ENCODE data around the gene PACRG. TPM values are rescaled to one million over a fixed set of nuclear protein-coding genes. Genes with fewer than 3 reads are reported as not detected.

PACRG gene
- polyA plus RNA-seq, 1 donor from 2014 or later, result 16.6 TPM

DNA sequence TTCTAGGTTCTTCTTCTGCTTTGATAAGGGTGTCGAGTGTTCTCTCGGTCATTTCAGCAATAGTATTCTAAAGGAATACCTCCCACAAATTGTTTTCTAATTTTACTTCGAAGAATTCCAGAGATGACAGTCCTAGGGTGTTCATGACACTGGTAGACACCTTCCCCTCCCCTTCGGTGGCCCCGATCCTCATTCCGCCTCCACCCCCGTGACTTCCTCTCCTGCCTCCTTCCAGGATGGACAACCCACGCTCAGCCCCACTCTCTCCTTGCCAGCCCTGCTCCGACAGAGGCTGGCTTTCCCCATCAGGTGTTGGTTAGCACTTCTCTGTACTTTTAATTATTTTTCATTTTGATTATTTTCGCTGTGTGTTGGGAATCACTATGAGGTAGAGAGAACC lies 431.9 kb downstream of the PACRG start:
- no peak overlapping the region for H3K4me2 ChIP-seq (ENCODE audit: low read length)
- no peaks in the 10 kb centered on the region for H4K20me1 ChIP-seq (ENCODE audit: insufficient read depth)
- TF ChIP-seq, protein P1, sequence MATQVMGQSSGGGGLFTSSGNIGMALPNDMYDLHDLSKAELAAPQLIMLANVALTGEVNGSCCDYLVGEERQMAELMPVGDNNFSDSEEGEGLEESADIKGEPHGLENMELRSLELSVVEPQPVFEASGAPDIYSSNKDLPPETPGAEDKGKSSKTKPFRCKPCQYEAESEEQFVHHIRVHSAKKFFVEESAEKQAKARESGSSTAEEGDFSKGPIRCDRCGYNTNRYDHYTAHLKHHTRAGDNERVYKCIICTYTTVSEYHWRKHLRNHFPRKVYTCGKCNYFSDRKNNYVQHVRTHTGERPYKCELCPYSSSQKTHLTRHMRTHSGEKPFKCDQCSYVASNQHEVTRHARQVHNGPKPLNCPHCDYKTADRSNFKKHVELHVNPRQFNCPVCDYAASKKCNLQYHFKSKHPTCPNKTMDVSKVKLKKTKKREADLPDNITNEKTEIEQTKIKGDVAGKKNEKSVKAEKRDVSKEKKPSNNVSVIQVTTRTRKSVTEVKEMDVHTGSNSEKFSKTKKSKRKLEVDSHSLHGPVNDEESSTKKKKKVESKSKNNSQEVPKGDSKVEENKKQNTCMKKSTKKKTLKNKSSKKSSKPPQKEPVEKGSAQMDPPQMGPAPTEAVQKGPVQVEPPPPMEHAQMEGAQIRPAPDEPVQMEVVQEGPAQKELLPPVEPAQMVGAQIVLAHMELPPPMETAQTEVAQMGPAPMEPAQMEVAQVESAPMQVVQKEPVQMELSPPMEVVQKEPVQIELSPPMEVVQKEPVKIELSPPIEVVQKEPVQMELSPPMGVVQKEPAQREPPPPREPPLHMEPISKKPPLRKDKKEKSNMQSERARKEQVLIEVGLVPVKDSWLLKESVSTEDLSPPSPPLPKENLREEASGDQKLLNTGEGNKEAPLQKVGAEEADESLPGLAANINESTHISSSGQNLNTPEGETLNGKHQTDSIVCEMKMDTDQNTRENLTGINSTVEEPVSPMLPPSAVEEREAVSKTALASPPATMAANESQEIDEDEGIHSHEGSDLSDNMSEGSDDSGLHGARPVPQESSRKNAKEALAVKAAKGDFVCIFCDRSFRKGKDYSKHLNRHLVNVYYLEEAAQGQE (IDR thresholded peaks at IDR 0.05; ENCODE audit: borderline replicate concordance), result no peak
- TF ChIP-seq SMC3 (conservative IDR thresholded peaks at IDR 0.05; ENCODE audit: poor library complexity), result no peak
- TF ChIP-seq EP300 (conservative IDR thresholded peaks at IDR 0.05; ENCODE audit: poor library complexity, severe bottlenecking), result no peak
- no peaks in the 10 kb centered on the region for H3K79me2 ChIP-seq (replicated peaks; ENCODE audit: insufficient read depth, low read length)
- H3K27ac ChIP-seq (ENCODE audit: low read length), result no peak overlapping the region
- H3K4me3 ChIP-seq (ENCODE audit: low read length), result no peak overlapping the region
- H3F3A ChIP-seq (ENCODE audit: insufficient read depth, low read length, poor library complexity, severe bottlenecking), result no peaks in the 10 kb centered on the region
- no peak overlapping the region for H3K9ac ChIP-seq (ENCODE audit: low read length)
- H3K36me3 ChIP-seq (ENCODE audit: insufficient read depth, low read length), result no peaks in the 10 kb centered on the region
- H3K27me3 ChIP-seq (ENCODE audit: insufficient read depth, low read depth, low read length), result no peaks in the 10 kb centered on the region
- no peaks in the 10 kb centered on the region for H3K9me3 ChIP-seq (ENCODE audit: low read length)
- H2AFZ ChIP-seq (ENCODE audit: low read depth, low read length), result no peak overlapping the region
- H3K9me2 ChIP-seq (ENCODE audit: insufficient read depth, low read length), result no peaks in the 10 kb centered on the region

DNA sequence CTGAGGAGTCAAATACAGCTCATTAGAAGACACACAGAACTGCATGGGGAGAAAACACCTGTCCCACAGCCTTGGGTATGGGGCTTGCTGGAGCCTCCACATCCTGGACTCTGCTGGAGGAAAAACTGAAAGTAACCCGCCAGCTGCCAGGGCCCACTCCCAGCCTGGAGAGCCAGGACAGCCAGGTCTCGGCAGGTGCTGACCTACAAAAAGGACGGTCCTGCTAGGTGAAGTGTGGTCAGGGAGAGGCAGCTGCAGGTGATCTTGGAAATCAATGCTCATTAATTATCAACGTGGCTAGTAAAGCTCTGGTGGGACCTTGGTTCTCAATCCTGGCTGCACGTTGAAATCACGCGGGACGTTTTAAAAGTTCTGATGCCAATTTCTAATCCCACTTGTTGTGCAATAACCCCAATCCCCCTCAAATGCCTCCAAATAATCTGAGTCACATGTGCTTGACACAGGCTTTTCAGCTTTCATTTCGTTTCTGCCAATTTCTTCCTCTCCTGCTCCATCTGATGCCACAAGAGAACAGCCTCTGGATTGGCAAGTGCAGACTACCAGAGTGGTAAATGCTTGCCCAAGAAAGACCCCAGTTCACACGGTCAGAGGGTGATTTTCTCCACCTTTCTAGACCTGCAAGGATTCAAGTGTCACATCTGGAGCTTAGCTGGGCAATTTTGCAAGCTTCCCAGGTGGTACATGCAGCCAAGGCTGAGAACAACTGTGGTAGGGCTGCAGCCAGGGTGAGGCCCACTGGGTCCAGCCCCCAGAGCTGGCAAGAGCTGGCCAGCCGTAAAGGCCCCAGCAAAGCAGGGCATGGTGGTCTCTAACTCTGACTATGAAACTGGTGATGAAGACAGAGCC lies 434.5 kb downstream of the PACRG start:
- no peaks in the 10 kb centered on the region for H3K9me2 ChIP-seq (ENCODE audit: insufficient read depth, low read length)
- H3K36me3 ChIP-seq (ENCODE audit: insufficient read depth, low read length), result no peaks in the 10 kb centered on the region
- H3K79me2 ChIP-seq (replicated peaks; ENCODE audit: insufficient read depth, low read length), result no peaks in the 10 kb centered on the region
- H3K27me3 ChIP-seq (ENCODE audit: insufficient read depth, low read depth, low read length), result no peaks in the 10 kb centered on the region
- no peak overlapping the region for H2AFZ ChIP-seq (ENCODE audit: low read depth, low read length)
- H3F3A ChIP-seq (ENCODE audit: insufficient read depth, low read length, poor library complexity, severe bottlenecking), result no peaks in the 10 kb centered on the region
- TF ChIP-seq EZH2 (IDR thresholded peaks at IDR 0.05; ENCODE audit: borderline replicate concordance, insufficient read depth, low read length, poor library complexity, severe bottlenecking), result no peak
- no peak for TF ChIP-seq MXI1 (conservative IDR thresholded peaks at IDR 0.05; ENCODE audit: poor library complexity, severe bottlenecking)
- no peak for TF ChIP-seq TAF1 (IDR thresholded peaks at IDR 0.05; ENCODE audit: low read depth)
- TF ChIP-seq EP300 (conservative IDR thresholded peaks at IDR 0.05; ENCODE audit: poor library complexity, severe bottlenecking), result no peak
- TF ChIP-seq, protein P1 (IDR thresholded peaks at IDR 0.05; ENCODE audit: borderline replicate concordance), result no peak
- TF ChIP-seq, protein P2, sequence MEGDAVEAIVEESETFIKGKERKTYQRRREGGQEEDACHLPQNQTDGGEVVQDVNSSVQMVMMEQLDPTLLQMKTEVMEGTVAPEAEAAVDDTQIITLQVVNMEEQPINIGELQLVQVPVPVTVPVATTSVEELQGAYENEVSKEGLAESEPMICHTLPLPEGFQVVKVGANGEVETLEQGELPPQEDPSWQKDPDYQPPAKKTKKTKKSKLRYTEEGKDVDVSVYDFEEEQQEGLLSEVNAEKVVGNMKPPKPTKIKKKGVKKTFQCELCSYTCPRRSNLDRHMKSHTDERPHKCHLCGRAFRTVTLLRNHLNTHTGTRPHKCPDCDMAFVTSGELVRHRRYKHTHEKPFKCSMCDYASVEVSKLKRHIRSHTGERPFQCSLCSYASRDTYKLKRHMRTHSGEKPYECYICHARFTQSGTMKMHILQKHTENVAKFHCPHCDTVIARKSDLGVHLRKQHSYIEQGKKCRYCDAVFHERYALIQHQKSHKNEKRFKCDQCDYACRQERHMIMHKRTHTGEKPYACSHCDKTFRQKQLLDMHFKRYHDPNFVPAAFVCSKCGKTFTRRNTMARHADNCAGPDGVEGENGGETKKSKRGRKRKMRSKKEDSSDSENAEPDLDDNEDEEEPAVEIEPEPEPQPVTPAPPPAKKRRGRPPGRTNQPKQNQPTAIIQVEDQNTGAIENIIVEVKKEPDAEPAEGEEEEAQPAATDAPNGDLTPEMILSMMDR (IDR thresholded peaks at IDR 0.05; ENCODE audit: poor library complexity, severe bottlenecking), result no peak
- no peak for TF ChIP-seq RAD21 (conservative IDR thresholded peaks at IDR 0.05)
- TF ChIP-seq POLR2AphosphoS5 (IDR thresholded peaks at IDR 0.05), result no peak
- TF ChIP-seq SMC3 (conservative IDR thresholded peaks at IDR 0.05; ENCODE audit: poor library complexity), result no peak
- H3K4me2 ChIP-seq (ENCODE audit: low read length), result no peak overlapping the region
- H3K9ac ChIP-seq (ENCODE audit: low read length), result no peak overlapping the region
- H3K27ac ChIP-seq (ENCODE audit: low read length), result no peak overlapping the region
- H4K20me1 ChIP-seq (ENCODE audit: insufficient read depth), result no peaks in the 10 kb centered on the region
- H3K4me3 ChIP-seq (ENCODE audit: low read length), result no peak overlapping the region
- no peaks in the 10 kb centered on the region for H3K9me3 ChIP-seq (ENCODE audit: low read length)

All from neural cell (in vitro differentiated cells).